ENCODE results near the gene MTARC1. TPM values are rescaled to one million over a fixed set of nuclear protein-coding genes. Genes with fewer than 3 reads are reported as not detected.

The MTARC1 gene
- total RNA-seq, 1 experiment from 2014 or later: 48.5 TPM

- ChIA-PET POLR2A (ENCODE audit: unreplicated experiment) (no interaction called here), CTCF (no interaction called here)
- Histone ChIP-seq H3K27me3 (ENCODE audit: low read length) (no peaks in the 10 kb centered on the region), H2AFZ (ENCODE audit: low read length) (no peak overlapping the region), H3K4me2 (ENCODE audit: low read length) (no peak overlapping the region), H3K4me1 (ENCODE audit: insufficient read depth, low read length) (no peaks in the 10 kb centered on the region), H3K9ac (ENCODE audit: low read length) (no peak overlapping the region), H3K9me3 (ENCODE audit: low read length) (no peaks in the 10 kb centered on the region), H3K79me2 (ENCODE audit: low read length) (no peaks in the 10 kb centered on the region), H3F3A (ENCODE audit: low read length, unreplicated experiment) (no peaks in the 10 kb centered on the region), H3K4me3 (ENCODE audit: low read length) (no peak overlapping the region), H3K27ac (ENCODE audit: low read length) (no peak overlapping the region), H3K36me3 (ENCODE audit: low read depth, low read length) (peaks cover 6% of the 10 kb centered on the region; the same call in 1 of the 2 replicates), H4K20me1 (ENCODE audit: low read length) (no peaks in the 10 kb centered on the region), H3K9me2 (replicated peaks; ENCODE audit: low read length) (no peaks in the 10 kb centered on the region)
- DNase-seq (no peak), ATAC-seq (no peak)
- intact Hi-C loops (cut with micrococcal nuclease): no loop called here
- no peak for TF ChIP-seq EZH2 (IDR thresholded peaks at IDR 0.05; ENCODE audit: low read length, unreplicated experiment)
- TF ChIP-seq CTCF (conservative IDR thresholded peaks at IDR 0.05; ENCODE audit: low read depth, low read length): no peak
- no peak for TF ChIP-seq EZH2phosphoT487 (IDR thresholded peaks at IDR 0.05; ENCODE audit: borderline replicate concordance, low read length)
- BruUV-seq (replicated peaks): no TSS peak
Observed at GRCh38 chr1:220806408-220806807, 19.7 kb downstream of the MTARC1 start.

GRCh38 chr1:220807726-220808125 lies 21.0 kb downstream of the MTARC1 start:
- no peak for TF ChIP-seq CTCF (conservative IDR thresholded peaks at IDR 0.05; ENCODE audit: low read depth, low read length)
- Histone ChIP-seq H3K4me1 (ENCODE audit: insufficient read depth, low read length) (no peaks in the 10 kb centered on the region), H4K20me1 (ENCODE audit: low read length) (no peaks in the 10 kb centered on the region), H3K4me2 (ENCODE audit: low read length) (no peak overlapping the region), H3K9me2 (replicated peaks; ENCODE audit: low read length) (no peaks in the 10 kb centered on the region), H3K9ac (ENCODE audit: low read length) (no peak overlapping the region), H3K27me3 (ENCODE audit: low read length) (no peaks in the 10 kb centered on the region), H2AFZ (ENCODE audit: low read length) (no peak overlapping the region), H3K4me3 (ENCODE audit: low read length) (no peak overlapping the region), H3K9me3 (ENCODE audit: low read length) (no peaks in the 10 kb centered on the region), H3F3A (ENCODE audit: low read length, unreplicated experiment) (no peaks in the 10 kb centered on the region), H3K79me2 (ENCODE audit: low read length) (no peaks in the 10 kb centered on the region), H3K36me3 (ENCODE audit: low read depth, low read length) (peaks cover 9% of the 10 kb centered on the region; the same call in 1 of the 2 replicates), H3K27ac (ENCODE audit: low read length) (no peak overlapping the region)
- DNase-seq: no peak
- BruUV-seq (replicated peaks): no TSS peak
- intact Hi-C loops (cut with micrococcal nuclease): no loop called here
- no peak for ATAC-seq
- POLR2A ChIA-PET (ENCODE audit: unreplicated experiment): no interaction called here
- CTCF ChIA-PET: interaction anchor here (0.5 kb wide), 1 partner anchor 58 kb away, joined by 3 read pairs; no protein-coding TSS in a partner anchor

- peaks cover 12% of the 10 kb centered on the region; the same call in 1 of the 2 replicates for H3K36me3 ChIP-seq (ENCODE audit: low read depth, low read length)
- ATAC-seq: no peak
- POLR2A ChIA-PET (ENCODE audit: unreplicated experiment): no interaction called here
Observed at GRCh38 chr1:220808345-220809186, 21.9 kb downstream of the MTARC1 start.

More at GRCh38 chr1:220808345-220809186, 21.9 kb downstream of the MTARC1 start:
- H2AFZ ChIP-seq (ENCODE audit: low read length): no peak overlapping the region
- no TSS peak for BruUV-seq (replicated peaks)
- no peaks in the 10 kb centered on the region for H3K9me2 ChIP-seq (replicated peaks; ENCODE audit: low read length)
- no peak overlapping the region for H3K27ac ChIP-seq (ENCODE audit: low read length)
- no peaks in the 10 kb centered on the region for H3K79me2 ChIP-seq (ENCODE audit: low read length)
- no peaks in the 10 kb centered on the region for H3K27me3 ChIP-seq (ENCODE audit: low read length)
- H3K9me3 ChIP-seq (ENCODE audit: low read length): no peaks in the 10 kb centered on the region
- no peak overlapping the region for H3K9ac ChIP-seq (ENCODE audit: low read length)
- intact Hi-C loops (cut with micrococcal nuclease): no loop called here
- H3K4me3 ChIP-seq (ENCODE audit: low read length): no peak overlapping the region
- DNase-seq: no peak
- H3F3A ChIP-seq (ENCODE audit: low read length, unreplicated experiment): no peaks in the 10 kb centered on the region
- no peaks in the 10 kb centered on the region for H4K20me1 ChIP-seq (ENCODE audit: low read length)
- no peaks in the 10 kb centered on the region for H3K4me1 ChIP-seq (ENCODE audit: insufficient read depth, low read length)
- TF ChIP-seq EZH2 (IDR thresholded peaks at IDR 0.05; ENCODE audit: low read length, unreplicated experiment): no peak
- TF ChIP-seq CTCF (conservative IDR thresholded peaks at IDR 0.05; ENCODE audit: low read depth, low read length): no peak
- H3K4me2 ChIP-seq (ENCODE audit: low read length): no peak overlapping the region
- CTCF ChIA-PET: no interaction called here

Data from PC-3 (cell line).